GM23248 (cell line): ENCODE measurements around the gene CCDC97. TPM values are rescaled to one million over a fixed set of nuclear protein-coding genes. Genes with fewer than 3 reads are reported as not detected.

Source experiments
- DNase-seq: peaks from one replicate; pipeline ENCODE4 v3.0.0-alpha.2; 2015
- H2AFZ ChIP-seq: fragments of 200-600 bp; sonication (generic); 2 replicates; pipeline ENCODE4 v1.6.1; 2016; ENCODE audit warnings: antibody characterized with exemption
- H3F3A ChIP-seq: fragments of 200-600 bp; sonication (generic); 2 replicates; pipeline ENCODE4 v1.6.1; 2016; ENCODE audit warnings: mild to moderate bottlenecking, antibody characterized with exemption, mixed run types; ENCODE audit not compliant: insufficient read depth
- H3K27ac ChIP-seq: fragments of 200-600 bp; sonication (generic); 2 replicates; pipeline ENCODE4 v1.5.1; 2016; ENCODE audit warnings: mild to moderate bottlenecking
- H3K27me3 ChIP-seq: fragments of 200-600 bp; sonication (generic); replicated peaks from 2 replicates; pipeline ENCODE4 v1.6.1; 2016; ENCODE audit warnings: mild to moderate bottlenecking; ENCODE audit not compliant: insufficient read depth
- H3K36me3 ChIP-seq: fragments of 200-600 bp; sonication (generic); 2 replicates; pipeline ENCODE4 v1.6.1; 2016; ENCODE audit warnings: low read depth, mild to moderate bottlenecking
- H3K4me1 ChIP-seq: fragments of 200-600 bp; sonication (generic); 2 replicates; pipeline ENCODE4 v1.6.1; 2016; ENCODE audit warnings: mild to moderate bottlenecking; ENCODE audit not compliant: insufficient read depth
- H3K4me2 ChIP-seq: fragments of 200-600 bp; sonication (generic); one replicate; pipeline ENCODE4 v1.6.1; 2016; ENCODE audit warnings: mild to moderate bottlenecking; ENCODE audit not compliant: unreplicated experiment
- H3K4me3 ChIP-seq: fragments of 200-600 bp; sonication (generic); 2 replicates; pipeline ENCODE4 v1.5.1; 2016; ENCODE audit warnings: mild to moderate bottlenecking
- H3K79me2 ChIP-seq: fragments of 200-600 bp; sonication (generic); 2 replicates; pipeline ENCODE4 v1.6.1; 2016; ENCODE audit warnings: mild to moderate bottlenecking; ENCODE audit not compliant: insufficient read depth
- H3K9ac ChIP-seq: fragments of 200-600 bp; sonication (generic); 2 replicates; pipeline ENCODE4 v1.6.1; 2016; ENCODE audit warnings: mild to moderate bottlenecking
- H3K9me2 ChIP-seq: fragments of 200-600 bp; sonication (generic); 2 replicates; pipeline ENCODE4 v1.6.1; 2016; ENCODE audit warnings: mixed run types, mild to moderate bottlenecking, moderate library complexity; ENCODE audit not compliant: insufficient read depth
- H3K9me3 ChIP-seq: fragments of 200-600 bp; sonication (generic); one replicate; pipeline ENCODE4 v1.6.1; 2017; ENCODE audit warnings: low read depth
- H4K20me1 ChIP-seq: fragments of 200-600 bp; sonication (generic); 2 replicates; pipeline ENCODE4 v1.6.0; 2016; ENCODE audit not compliant: insufficient read depth
- EZH2 ChIP-seq: fragments of 200-600 bp; sonication (generic); IDR thresholded peaks from 2 replicates; pipeline ENCODE4 v1.6.1; 2018; ENCODE audit warnings: antibody characterized with exemption, mild to moderate bottlenecking; ENCODE audit not compliant: insufficient read depth, poor library complexity, severe bottlenecking
- EZH2phosphoT487 ChIP-seq: fragments of 200-600 bp; sonication (generic); IDR thresholded peaks from 2 replicates; pipeline ENCODE4 v1.6.1; 2018; ENCODE audit warnings: antibody characterized with exemption, moderate library complexity, mild to moderate bottlenecking, low read depth; ENCODE audit not compliant: insufficient read depth
- WGBS, 2 experiments: methylation state at CpG; one replicate each; pipeline ENCODE4 v1.1.6; 2015 to 2017; ENCODE audit warnings: low lambda C conversion rate in 2 of 2, low coverage in 1 of 2; ENCODE audit errors: missing lambda C conversion rate in 2 of 2; 5-methylcytosine and 5-hydroxymethylcytosine counted together
- in situ Hi-C: fragments of 300-500 bp; cut with MboI; formaldehyde crosslinking; loops from 2 replicates; pipeline ENCODE4 v1.15.0; 2020
- polyA plus RNA-seq: library from polyadenylated mRNA; unstranded; fragments of >200 nt; fragmentation: Nextera tagmentation; extraction: Ambion mirVana; gene quantifications from 2 replicates; pipeline ENCODE4 v1.2.1, GENCODE V29; 2016
- total RNA-seq: library from RNA; depleted of rRNA; stranded (reverse); fragments of >200 nt; shearing (Covaris generic); gene quantifications from 2 replicates; pipeline ENCODE4 v1.2.3, GENCODE V29; 2014

Gene CCDC97
- total and polyA plus RNA-seq, 2 experiments from 2014 or later = 5.2 to 12.3 TPM

DNA sequence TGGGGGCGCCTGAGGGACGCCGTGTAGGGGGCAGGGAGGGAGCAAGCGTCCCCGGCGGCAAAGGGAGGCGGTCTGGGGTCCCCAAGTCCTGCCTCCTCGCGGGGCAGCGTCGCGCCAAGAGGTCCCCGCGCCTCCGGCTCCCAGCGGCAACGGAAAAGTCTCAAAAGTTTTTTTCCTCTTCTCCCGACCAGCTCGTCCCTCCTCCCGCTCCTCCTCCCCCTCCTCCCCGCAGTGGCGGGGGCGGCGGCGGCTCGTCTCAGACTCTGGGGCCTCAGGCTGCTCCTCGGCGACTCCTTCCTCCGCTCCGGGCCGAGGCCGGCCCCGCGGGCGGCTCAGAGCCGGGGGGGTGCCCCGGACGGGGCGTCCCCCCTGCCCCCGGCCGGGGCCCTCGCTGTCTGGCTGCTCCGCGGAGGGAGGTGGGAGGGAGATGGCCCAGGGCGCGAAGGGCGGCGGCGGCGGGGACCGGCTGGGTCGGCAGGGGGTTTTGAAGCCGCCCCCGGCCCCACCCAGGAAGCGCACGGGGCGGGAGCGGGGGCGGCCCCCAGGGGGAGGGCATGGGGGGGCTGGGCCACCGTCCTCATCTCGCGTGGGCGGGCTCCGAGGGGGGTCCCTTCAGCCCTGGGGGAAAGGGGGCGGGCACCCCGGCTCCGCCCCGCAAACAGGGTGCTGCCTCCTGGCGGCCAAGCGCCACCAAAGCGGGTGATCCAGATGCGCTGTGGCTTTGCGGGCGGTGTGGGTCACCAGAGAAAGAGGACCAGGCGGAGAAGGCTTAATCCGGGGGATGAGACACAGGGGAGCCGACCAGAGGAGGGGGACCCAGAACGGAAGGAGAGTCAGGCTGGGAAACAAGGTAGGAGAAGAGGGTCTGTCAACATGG, 43.7 kb downstream of the CCDC97 start, which contains the start of gene TGFB1:
Gene TGFB1 (minus strand): TSS at position 457 of the 877 bp plus-strand sequence. CDS start 878 bp downstream, outside the sequence.
- in situ Hi-C loops = no loop called here
- peak; percentile 94 for DNase-seq
- H3K27ac ChIP-seq = peak within 1 kb of the TSS; percentile 66

DNA sequence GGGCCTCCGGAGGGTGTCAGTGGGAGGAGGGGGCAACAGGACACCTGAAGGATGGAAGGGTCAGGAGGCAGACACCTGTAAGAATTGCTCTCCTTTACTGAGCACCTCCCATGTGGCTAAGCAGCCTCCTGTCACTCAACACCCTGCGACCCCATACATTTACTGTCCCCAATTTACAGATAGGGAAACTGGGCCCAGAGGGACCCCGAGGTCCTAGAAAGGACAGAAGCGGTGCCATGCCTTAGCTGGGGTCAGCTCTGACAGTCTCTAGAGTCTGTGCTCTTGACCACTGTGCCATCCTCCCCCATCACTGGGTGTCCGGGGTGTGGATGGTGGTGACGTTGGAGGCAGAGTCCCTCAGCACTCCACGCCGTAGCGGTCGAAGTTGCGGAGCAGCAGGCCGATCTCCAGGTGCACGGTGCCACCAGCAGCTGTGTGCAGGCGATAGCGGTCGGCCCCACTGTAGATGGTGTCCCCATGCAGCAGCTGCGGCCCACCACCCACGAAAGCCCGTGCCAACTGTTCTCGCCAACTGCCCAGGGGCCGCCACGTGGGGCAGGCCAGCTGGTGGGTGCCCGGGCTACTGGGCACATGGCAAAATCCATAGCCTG, 44.5 kb downstream of the CCDC97 start:
- H3K79me2 ChIP-seq = peaks cover 40% of the 10 kb centered on the region
- no peak for DNase-seq
- H3K4me3 ChIP-seq = peak overlapping the region; percentile 95
- no peaks in the 10 kb centered on the region for H3K27me3 ChIP-seq
- in situ Hi-C loops = no loop called here
- H3K9ac ChIP-seq = peak overlapping the region; percentile 87
- H3K9me2 ChIP-seq = no peaks in the 10 kb centered on the region
- H3K36me3 ChIP-seq = no peaks in the 10 kb centered on the region
- no peaks in the 10 kb centered on the region for H3F3A ChIP-seq
- peak overlapping the region; percentile 66; the same call in 1 of the 2 replicates for H3K27ac ChIP-seq
- H3K9me3 ChIP-seq = no peaks in the 10 kb centered on the region
- WGBS, 2 experiments = 89 to 90% methylated on average over 14 to 23 of the region's 23 CpGs
- no peak for TF ChIP-seq EZH2phosphoT487
- TF ChIP-seq EZH2 = no peak
- H4K20me1 ChIP-seq = no peaks in the 10 kb centered on the region
- H2AFZ ChIP-seq = no peak overlapping the region
- H3K4me1 ChIP-seq = peaks cover 8% of the 10 kb centered on the region; the same call in 1 of the 2 replicates
- peak overlapping the region; percentile 25 for H3K4me2 ChIP-seq

More for the DNA sequence above, 43.7 kb downstream of the CCDC97 start, which contains the start of gene TGFB1:
- Histone ChIP-seq H3K36me3 (no peaks in the 10 kb centered on the region; the same call in 1 of the 2 replicates), H3K9me3 (no peaks in the 10 kb centered on the region), H4K20me1 (no peaks in the 10 kb centered on the region), H3K4me1 (peaks cover 8% of the 10 kb centered on the region; the same call in 1 of the 2 replicates), H3K4me2 (peak within 1 kb of the TSS; percentile 76), H3K9ac (peak within 1 kb of the TSS; percentile 87), H2AFZ (peak within 1 kb of the TSS; percentile 14; the same call in 1 of the 2 replicates), H3K27me3 (no peaks in the 10 kb centered on the region), H3K4me3 (peak within 1 kb of the TSS; percentile 95), H3K9me2 (no peaks in the 10 kb centered on the region), H3K79me2 (peaks cover 47% of the 10 kb centered on the region), H3F3A (no peaks in the 10 kb centered on the region)
- TF ChIP-seq EZH2 = no peak
- TF ChIP-seq EZH2phosphoT487 = no peak
- 0 to 2% methylated on average over 16 to 58 of the region's 78 CpGs for WGBS, 2 experiments

DNA sequence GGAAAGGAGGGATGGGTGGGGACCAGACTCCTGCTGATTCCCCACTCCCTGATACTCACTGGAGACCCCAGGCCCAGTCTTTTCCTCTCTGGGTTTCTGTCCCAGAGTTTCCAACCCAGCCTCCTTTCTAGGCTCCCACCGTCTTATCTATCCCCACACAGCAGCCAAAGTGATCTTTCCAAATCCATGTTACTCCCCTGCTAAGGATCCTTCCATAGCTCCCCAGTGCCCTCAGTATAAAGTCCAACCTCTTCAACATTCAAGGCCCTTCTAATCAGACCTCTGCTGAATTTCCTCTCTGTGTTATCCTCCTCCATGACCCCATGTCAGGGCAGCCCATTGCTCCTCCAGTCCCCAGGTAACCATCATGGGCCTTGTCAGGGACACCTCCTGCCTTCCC, 45.1 kb downstream of the CCDC97 start:
- Histone ChIP-seq H3K27ac (no peak overlapping the region), H3K79me2 (peaks cover 34% of the 10 kb centered on the region), H3K4me1 (peaks cover 6% of the 10 kb centered on the region; the same call in 1 of the 2 replicates), H3K4me3 (no peak overlapping the region), H3K9ac (no peak overlapping the region), H2AFZ (no peak overlapping the region), H3K9me2 (no peaks in the 10 kb centered on the region), H3K4me2 (no peak overlapping the region), H3K36me3 (no peaks in the 10 kb centered on the region), H3K9me3 (no peaks in the 10 kb centered on the region), H4K20me1 (no peaks in the 10 kb centered on the region), H3F3A (no peaks in the 10 kb centered on the region), H3K27me3 (no peaks in the 10 kb centered on the region)
- in situ Hi-C loops = no loop called here
- DNase-seq = no peak
- no peak for TF ChIP-seq EZH2
- TF ChIP-seq EZH2phosphoT487 = no peak
- whole genome bisulfite sequencing, 2 experiments = 96 to 100% methylated on average over 1 of the region's 1 CpG

DNA sequence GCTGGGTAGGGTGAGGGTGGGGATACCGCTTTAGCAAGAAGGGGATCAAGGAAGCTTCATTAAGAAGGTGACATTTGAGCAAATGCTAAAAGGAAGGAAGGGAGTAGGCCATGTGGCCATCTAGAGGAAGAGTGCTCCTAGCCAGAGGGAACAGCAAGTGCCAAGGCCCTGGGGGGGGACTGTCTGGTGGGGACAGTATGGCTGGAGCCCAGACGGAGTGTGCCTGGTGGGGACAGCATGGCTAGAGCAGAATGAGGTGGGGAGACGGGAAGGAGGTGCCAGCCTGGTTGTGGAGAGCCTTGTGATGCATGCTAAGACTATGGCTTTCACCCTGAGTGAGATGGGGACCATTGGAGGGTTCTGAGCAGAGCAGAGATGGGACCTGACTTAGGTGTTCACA, 45.8 kb downstream of the CCDC97 start:
- H3K36me3 ChIP-seq = no peaks in the 10 kb centered on the region
- in situ Hi-C loops = no loop called here
- H3K9me3 ChIP-seq = no peaks in the 10 kb centered on the region
- H3K4me2 ChIP-seq = no peak overlapping the region
- no peaks in the 10 kb centered on the region; the same call in 1 of the 2 replicates for H3F3A ChIP-seq
- no peaks in the 10 kb centered on the region for H3K9me2 ChIP-seq
- no peaks in the 10 kb centered on the region; the same call in 1 of the 2 replicates for H3K4me1 ChIP-seq
- WGBS, 2 experiments = 61 to 68% methylated on average over 3 of the region's 3 CpGs
- no peak for DNase-seq
- no peak overlapping the region for H3K27ac ChIP-seq
- H3K4me3 ChIP-seq = no peak overlapping the region
- H3K79me2 ChIP-seq = peaks cover 26% of the 10 kb centered on the region
- TF ChIP-seq EZH2 (no peak), EZH2phosphoT487 (no peak)
- no peak overlapping the region for H2AFZ ChIP-seq
- H3K9ac ChIP-seq = no peak overlapping the region
- H3K27me3 ChIP-seq = no peaks in the 10 kb centered on the region
- H4K20me1 ChIP-seq = no peaks in the 10 kb centered on the region
